ENCODE results near the gene INPP5K.

Gene INPP5K

GRCh38 chr17:1473841-1474240, 42.6 kb downstream of the INPP5K start:
- H3K36me3 ChIP-seq (ENCODE audit: control insufficient read depth, insufficient read depth, low read length), result peaks cover 24% of the 10 kb centered on the region
- H3K9ac ChIP-seq (ENCODE audit: low read length), result no peak overlapping the region
- H3K4me3 ChIP-seq (ENCODE audit: low read length), result no peak overlapping the region
- no peaks in the 10 kb centered on the region for H3K4me1 ChIP-seq (ENCODE audit: control insufficient read depth, insufficient read depth, low read length)
- no peaks in the 10 kb centered on the region for H3K9me3 ChIP-seq (ENCODE audit: control insufficient read depth, low read length)
- H3K27me3 ChIP-seq (ENCODE audit: control insufficient read depth, insufficient read depth, low read length), result no peaks in the 10 kb centered on the region

GRCh38 chr17:1473170-1473569, 43.2 kb downstream of the INPP5K start:
- H3K36me3 ChIP-seq (ENCODE audit: control insufficient read depth, insufficient read depth, low read length), result peaks cover 30% of the 10 kb centered on the region
- no peaks in the 10 kb centered on the region for H3K27me3 ChIP-seq (ENCODE audit: control insufficient read depth, insufficient read depth, low read length)
- no peaks in the 10 kb centered on the region for H3K9me3 ChIP-seq (ENCODE audit: control insufficient read depth, low read length)
- no peak overlapping the region for H3K4me3 ChIP-seq (ENCODE audit: low read length)
- no peaks in the 10 kb centered on the region for H3K4me1 ChIP-seq (ENCODE audit: control insufficient read depth, insufficient read depth, low read length)
- H3K9ac ChIP-seq (ENCODE audit: low read length), result no peak overlapping the region

GRCh38 chr17:1471911-1472821, 44.2 kb downstream of the INPP5K start:
- Histone ChIP-seq H3K9ac (ENCODE audit: low read length) (no peak overlapping the region), H3K4me1 (ENCODE audit: control insufficient read depth, insufficient read depth, low read length) (no peaks in the 10 kb centered on the region), H3K4me3 (ENCODE audit: low read length) (no peak overlapping the region), H3K9me3 (ENCODE audit: control insufficient read depth, low read length) (no peaks in the 10 kb centered on the region), H3K27me3 (ENCODE audit: control insufficient read depth, insufficient read depth, low read length) (no peaks in the 10 kb centered on the region), H3K36me3 (ENCODE audit: control insufficient read depth, insufficient read depth, low read length) (peaks cover 26% of the 10 kb centered on the region)

- no peaks in the 10 kb centered on the region for H3K4me1 ChIP-seq (ENCODE audit: control insufficient read depth, insufficient read depth, low read length)
- H3K9me3 ChIP-seq (ENCODE audit: control insufficient read depth, low read length), result no peaks in the 10 kb centered on the region
- H3K36me3 ChIP-seq (ENCODE audit: control insufficient read depth, insufficient read depth, low read length), result peaks cover 26% of the 10 kb centered on the region
- H3K27me3 ChIP-seq (ENCODE audit: control insufficient read depth, insufficient read depth, low read length), result no peaks in the 10 kb centered on the region
- no peak overlapping the region for H3K4me3 ChIP-seq (ENCODE audit: low read length)
- H3K9ac ChIP-seq (ENCODE audit: low read length), result no peak overlapping the region
Observed at GRCh38 chr17:1471490-1471889, 44.9 kb downstream of the INPP5K start.

GRCh38 chr17:1470755-1471462, 45.5 kb downstream of the INPP5K start:
- Histone ChIP-seq H3K9ac (ENCODE audit: low read length) (no peak overlapping the region), H3K27me3 (ENCODE audit: control insufficient read depth, insufficient read depth, low read length) (no peaks in the 10 kb centered on the region), H3K36me3 (ENCODE audit: control insufficient read depth, insufficient read depth, low read length) (peaks cover 26% of the 10 kb centered on the region), H3K4me3 (ENCODE audit: low read length) (no peak overlapping the region), H3K4me1 (ENCODE audit: control insufficient read depth, insufficient read depth, low read length) (no peaks in the 10 kb centered on the region), H3K9me3 (ENCODE audit: control insufficient read depth, low read length) (no peaks in the 10 kb centered on the region)

GRCh38 chr17:1470071-1470754, 46.2 kb downstream of the INPP5K start:
- Histone ChIP-seq H3K9me3 (ENCODE audit: control insufficient read depth, low read length) (no peaks in the 10 kb centered on the region), H3K4me1 (ENCODE audit: control insufficient read depth, insufficient read depth, low read length) (no peaks in the 10 kb centered on the region), H3K36me3 (ENCODE audit: control insufficient read depth, insufficient read depth, low read length) (peaks cover 21% of the 10 kb centered on the region), H3K27me3 (ENCODE audit: control insufficient read depth, insufficient read depth, low read length) (no peaks in the 10 kb centered on the region), H3K4me3 (ENCODE audit: low read length) (no peak overlapping the region), H3K9ac (ENCODE audit: low read length) (no peak overlapping the region)

GRCh38 chr17:1469231-1469852, 47.1 kb downstream of the INPP5K start:
- Histone ChIP-seq H3K4me1 (ENCODE audit: control insufficient read depth, insufficient read depth, low read length) (no peaks in the 10 kb centered on the region), H3K36me3 (ENCODE audit: control insufficient read depth, insufficient read depth, low read length) (peaks cover 20% of the 10 kb centered on the region), H3K9ac (ENCODE audit: low read length) (no peak overlapping the region), H3K27me3 (ENCODE audit: control insufficient read depth, insufficient read depth, low read length) (no peaks in the 10 kb centered on the region), H3K4me3 (ENCODE audit: low read length) (no peak overlapping the region), H3K9me3 (ENCODE audit: control insufficient read depth, low read length) (no peaks in the 10 kb centered on the region)

GRCh38 chr17:1467898-1468492, 48.4 kb downstream of the INPP5K start:
- Histone ChIP-seq H3K9ac (ENCODE audit: low read length) (no peak overlapping the region), H3K36me3 (ENCODE audit: control insufficient read depth, insufficient read depth, low read length) (peaks cover 20% of the 10 kb centered on the region)

GRCh38 chr17:1467258-1467657, 49.2 kb downstream of the INPP5K start:
- H3K4me1 ChIP-seq (ENCODE audit: control insufficient read depth, insufficient read depth, low read length), result peaks cover 9% of the 10 kb centered on the region
- H3K4me3 ChIP-seq (ENCODE audit: low read length), result no peak overlapping the region
- peaks cover 20% of the 10 kb centered on the region for H3K36me3 ChIP-seq (ENCODE audit: control insufficient read depth, insufficient read depth, low read length)
- no peaks in the 10 kb centered on the region for H3K9me3 ChIP-seq (ENCODE audit: control insufficient read depth, low read length)
- H3K27me3 ChIP-seq (ENCODE audit: control insufficient read depth, insufficient read depth, low read length), result no peaks in the 10 kb centered on the region
- no peak overlapping the region for H3K9ac ChIP-seq (ENCODE audit: low read length)

More at GRCh38 chr17:1467898-1468492, 48.4 kb downstream of the INPP5K start:
- Histone ChIP-seq H3K4me1 (ENCODE audit: control insufficient read depth, insufficient read depth, low read length) (peaks cover 1% of the 10 kb centered on the region), H3K9me3 (ENCODE audit: control insufficient read depth, low read length) (no peaks in the 10 kb centered on the region), H3K4me3 (ENCODE audit: low read length) (no peak overlapping the region), H3K27me3 (ENCODE audit: control insufficient read depth, insufficient read depth, low read length) (no peaks in the 10 kb centered on the region)

- Histone ChIP-seq H3K4me3 (ENCODE audit: low read length) (no peak overlapping the region), H3K27me3 (ENCODE audit: control insufficient read depth, insufficient read depth, low read length) (no peaks in the 10 kb centered on the region), H3K9me3 (ENCODE audit: control insufficient read depth, low read length) (no peaks in the 10 kb centered on the region), H3K4me1 (ENCODE audit: control insufficient read depth, insufficient read depth, low read length) (peaks cover 28% of the 10 kb centered on the region), H3K9ac (ENCODE audit: low read length) (no peak overlapping the region), H3K36me3 (ENCODE audit: control insufficient read depth, insufficient read depth, low read length) (peaks cover 14% of the 10 kb centered on the region)
Observed at GRCh38 chr17:1464186-1464585, 52.2 kb downstream of the INPP5K start.
